ENCODE measurements around the gene SAA2.
"Not testable (repeated sequence)": the region's sequence is repeated elsewhere in the genome, so short reads cannot be mapped to it uniquely, and the experiment has no call there.

SAA2 gene
- long read RNA-seq, donor 1, result 0 reads
- long read RNA-seq, donor 2, result 0 reads
- long read RNA-seq, donor 3, result 0 reads
- long read RNA-seq, donor 4, result 0 reads
- long read RNA-seq, donor 5, result 0 reads
- long read RNA-seq, donor 6, result 0 reads
- long read RNA-seq, donor 7, result 0 reads
- long read RNA-seq, donor 8, result 0 reads

- no peak for DNase-seq
Observed at GRCh38 chr11:18248561-18248960, at the start of gene SAA2. TSS of gene SAA2 (minus strand) at chr11:18248668. CDS start at chr11:18248011, 657 bp downstream.

- DNase-seq, result no peak
Observed at GRCh38 chr11:18295316-18295715, 46.8 kb upstream of the SAA2 start.

- DNase-seq, result no peak
Observed at GRCh38 chr11:18294862-18295261, 46.4 kb upstream of the SAA2 start.

GRCh38 chr11:18288911-18289310 lies 40.4 kb upstream of the SAA2 start:
- DNase-seq, result no peak

DNA sequence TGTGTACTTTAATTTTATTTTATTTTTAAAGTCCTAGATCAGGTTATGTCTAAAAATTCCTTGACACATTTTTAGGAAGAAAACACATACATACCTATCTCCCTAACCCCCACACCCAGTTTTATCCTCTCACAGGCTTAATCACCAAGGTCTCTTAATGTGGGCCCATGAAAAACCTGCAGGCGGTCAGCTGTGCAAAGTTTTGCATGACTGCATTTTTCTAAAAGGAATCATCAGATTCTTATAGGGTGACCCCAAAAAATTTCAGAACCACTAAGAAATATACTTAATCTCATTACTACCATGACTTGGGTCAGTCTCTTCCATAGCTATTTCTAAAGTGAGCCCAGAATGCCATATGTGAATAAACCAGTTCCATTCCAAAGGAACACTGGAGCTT lies 37.4 kb upstream of the SAA2 start:
- no peak for DNase-seq

GRCh38 chr11:18282626-18283025 lies 34.2 kb upstream of the SAA2 start:
- no peak for DNase-seq

DNA sequence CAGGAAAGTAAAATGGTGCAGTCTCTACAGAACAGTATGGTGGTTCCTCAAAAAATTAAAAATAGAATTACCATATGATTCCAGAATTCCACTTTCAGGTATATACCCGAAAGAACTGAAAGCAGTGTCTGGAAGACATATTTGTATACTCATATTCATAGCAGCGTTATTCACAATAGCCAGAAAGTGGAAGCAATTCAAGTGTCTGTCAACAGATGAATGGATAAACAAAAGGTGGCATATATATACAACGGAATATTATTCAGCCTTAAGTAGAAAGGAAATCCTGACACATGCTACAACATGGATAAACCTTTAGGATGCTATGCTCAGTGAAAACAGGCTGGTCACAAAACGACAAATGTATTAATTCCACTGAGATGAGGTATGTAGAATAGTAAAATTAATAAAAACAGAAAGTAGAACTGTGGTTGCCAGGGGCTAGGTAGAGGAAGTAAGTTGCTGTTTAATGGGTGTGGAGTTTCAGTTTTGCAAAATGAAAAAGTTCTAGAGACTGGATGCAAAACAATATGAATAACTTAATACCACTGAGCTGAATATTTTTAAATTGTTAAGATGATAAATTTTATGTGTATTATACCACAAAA lies 32.1 kb upstream of the SAA2 start:
- DNase-seq, result no peak

DNA sequence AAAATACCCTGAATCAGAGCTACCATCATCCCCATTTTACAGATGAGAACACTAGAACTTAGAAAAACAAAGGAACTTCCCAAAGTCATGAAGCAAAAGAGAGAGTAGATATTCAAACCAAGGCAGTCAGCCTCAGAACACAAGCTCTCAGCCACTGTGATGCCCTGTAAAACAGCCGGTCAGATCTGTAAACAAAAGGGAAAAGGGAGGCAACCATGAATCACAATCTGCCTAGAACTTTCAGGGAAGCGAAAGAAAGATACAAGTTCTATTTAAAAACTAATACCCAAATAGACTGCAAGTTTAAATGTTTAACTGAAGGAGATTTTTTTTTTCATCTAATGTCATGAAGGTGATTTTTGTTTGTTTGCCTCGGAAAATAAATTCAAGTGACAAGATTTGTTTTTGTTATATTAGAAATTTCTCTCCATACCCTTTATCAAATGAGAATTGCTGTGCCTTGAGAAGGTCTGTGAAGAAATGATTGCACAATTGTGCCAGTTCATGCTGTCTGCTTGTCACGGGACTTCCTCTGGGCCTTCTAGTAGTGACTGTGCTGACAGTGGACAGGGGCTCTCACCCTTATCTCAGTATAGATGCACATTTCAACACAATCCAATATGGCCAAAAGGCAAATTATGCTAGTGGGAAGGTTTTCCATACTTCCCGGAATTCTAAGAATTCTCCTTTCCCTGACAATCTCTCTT lies 29.2 kb upstream of the SAA2 start:
- DNase-seq, result no peak

GRCh38 chr11:18271206-18271605 lies 22.7 kb upstream of the SAA2 start:
- no peak for DNase-seq

DNA sequence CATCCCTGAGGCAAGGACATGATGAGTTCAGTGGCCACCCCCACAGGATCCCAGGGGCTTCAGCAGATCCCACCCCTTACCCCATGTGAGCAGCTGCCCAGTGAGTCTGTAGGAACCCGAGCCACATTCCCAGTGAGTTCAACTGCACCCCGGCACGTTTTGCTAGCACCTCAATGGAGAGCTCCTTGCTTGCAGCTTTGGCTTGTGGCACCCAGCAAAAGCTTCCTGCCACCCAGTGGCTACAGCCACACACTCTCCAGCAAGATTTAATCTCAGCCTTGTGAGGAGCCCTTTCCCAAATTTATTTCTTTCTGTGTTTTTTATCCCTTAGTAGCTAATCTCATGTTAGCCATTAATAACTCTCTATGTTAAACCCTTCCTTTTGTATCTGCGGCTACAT lies 21.6 kb upstream of the SAA2 start:
- no peak for DNase-seq

- DNase-seq, result not testable (repeated sequence)
Observed at GRCh38 chr11:18269252-18269651, 20.8 kb upstream of the SAA2 start.

GRCh38 chr11:18267335-18268133 lies 19.1 kb upstream of the SAA2 start:
- not testable (repeated sequence) for DNase-seq

DNA sequence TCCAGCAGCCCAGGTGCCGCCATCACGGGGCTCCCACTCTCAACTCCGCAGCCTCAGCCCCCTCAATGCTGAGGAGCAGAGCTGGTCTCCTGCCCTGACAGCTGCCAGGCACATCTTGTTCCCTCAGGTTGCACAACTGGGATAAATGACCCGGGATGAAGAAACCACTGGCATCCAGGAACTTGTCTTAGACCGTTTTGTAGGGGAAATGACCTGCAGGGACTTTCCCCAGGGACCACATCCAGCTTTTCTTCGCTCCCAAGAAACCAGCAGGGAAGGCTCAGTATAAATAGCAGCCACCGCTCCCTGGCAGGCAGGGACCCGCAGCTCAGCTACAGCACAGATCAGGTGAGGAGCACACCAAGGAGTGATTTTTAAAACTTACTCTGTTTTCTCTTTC lies 17.5 kb upstream of the SAA2 start, which contains the start of gene SAA1:
SAA1 (plus strand) TSS at position 316 of the 400 bp plus-strand sequence. CDS start 624 bp downstream, outside the sequence.
- no peak for DNase-seq

- no peak for DNase-seq
Observed at GRCh38 chr11:18264677-18265555, 16.4 kb upstream of the SAA2 start.

GRCh38 chr11:18264035-18264434 lies 15.6 kb upstream of the SAA2 start:
- no peak for DNase-seq

DNA sequence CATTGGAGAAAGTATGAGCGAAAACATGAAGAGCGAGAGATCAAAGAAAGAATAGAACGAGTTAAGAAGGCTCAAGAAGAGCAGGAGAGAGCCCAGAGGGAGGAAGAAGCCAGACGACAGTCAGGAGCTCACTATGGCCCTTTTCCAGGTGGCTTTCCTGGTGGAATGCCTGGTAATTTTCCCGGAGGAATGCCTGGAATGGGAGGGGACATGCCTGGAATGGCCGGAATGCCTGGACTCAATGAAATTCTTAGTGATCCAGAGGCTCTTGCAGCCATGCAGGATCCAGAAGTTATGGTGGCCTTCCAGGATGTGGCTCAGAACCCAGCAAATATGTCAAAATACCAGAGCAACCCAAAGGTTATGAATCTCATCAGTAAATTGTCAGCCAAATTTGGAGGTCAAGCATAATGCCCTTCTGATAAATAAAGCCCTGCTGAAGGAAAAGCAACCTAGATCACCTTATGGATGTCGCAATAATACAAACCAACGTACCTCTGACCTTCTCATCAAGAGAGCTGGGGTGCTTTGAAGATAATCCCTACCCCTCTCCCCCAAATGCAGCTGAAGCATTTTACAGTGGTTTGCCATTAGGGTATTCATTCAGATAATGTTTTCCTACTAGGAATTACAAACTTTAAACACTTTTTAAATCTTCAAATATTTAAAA lies 14.3 kb upstream of the SAA2 start:
- DNase-seq, result not testable (repeated sequence)

- no peak for DNase-seq
Observed at GRCh38 chr11:18261721-18262120, 13.3 kb upstream of the SAA2 start.

DNA sequence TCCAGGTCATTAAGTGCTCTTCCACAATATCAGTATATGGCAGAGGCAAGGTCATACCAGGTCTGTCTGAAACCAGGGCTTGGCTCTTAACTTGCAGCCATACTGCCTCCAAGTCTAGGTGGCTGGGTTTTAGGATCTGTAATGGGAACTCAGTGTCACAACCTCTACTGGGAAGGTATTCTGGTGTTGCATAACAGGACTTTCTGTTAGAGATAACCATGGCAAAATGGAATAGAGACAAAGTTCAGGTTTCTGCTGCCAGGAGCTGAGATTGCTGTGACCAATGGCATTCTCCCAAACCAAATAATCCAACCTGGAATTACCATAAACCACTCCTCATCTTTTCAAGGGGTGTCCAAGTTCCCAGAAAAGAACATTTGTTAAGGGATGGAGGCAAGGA lies 10.8 kb upstream of the SAA2 start:
- DNase-seq, result no peak

DNA sequence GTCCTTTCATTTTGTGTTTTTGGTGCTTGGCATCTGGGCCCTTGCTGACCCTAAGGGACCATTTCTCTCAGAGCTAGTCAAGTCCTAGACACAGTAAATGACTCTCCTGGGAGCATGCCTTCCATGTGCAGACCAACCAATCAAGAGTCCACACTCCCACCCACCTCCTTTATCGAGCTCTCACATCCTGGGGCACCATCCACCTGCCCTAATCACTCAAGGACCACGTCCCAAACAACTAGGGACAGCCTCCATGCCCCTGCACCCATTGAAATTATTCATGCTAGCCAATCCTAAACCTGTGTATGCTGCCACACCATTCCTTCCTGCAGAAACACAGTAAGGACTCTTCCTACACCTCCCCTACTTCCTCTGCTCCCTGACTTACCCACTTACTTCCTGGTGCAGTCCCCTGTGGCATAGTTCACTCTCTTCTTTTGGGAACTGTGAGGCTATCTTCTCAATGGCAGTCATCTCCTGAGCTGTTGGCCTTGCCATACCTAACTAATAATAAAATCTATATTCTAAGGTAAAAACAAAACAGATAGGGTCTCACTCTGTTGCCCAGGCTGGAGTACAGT lies 6.4 kb upstream of the SAA2 start:
- no peak for DNase-seq

DNA sequence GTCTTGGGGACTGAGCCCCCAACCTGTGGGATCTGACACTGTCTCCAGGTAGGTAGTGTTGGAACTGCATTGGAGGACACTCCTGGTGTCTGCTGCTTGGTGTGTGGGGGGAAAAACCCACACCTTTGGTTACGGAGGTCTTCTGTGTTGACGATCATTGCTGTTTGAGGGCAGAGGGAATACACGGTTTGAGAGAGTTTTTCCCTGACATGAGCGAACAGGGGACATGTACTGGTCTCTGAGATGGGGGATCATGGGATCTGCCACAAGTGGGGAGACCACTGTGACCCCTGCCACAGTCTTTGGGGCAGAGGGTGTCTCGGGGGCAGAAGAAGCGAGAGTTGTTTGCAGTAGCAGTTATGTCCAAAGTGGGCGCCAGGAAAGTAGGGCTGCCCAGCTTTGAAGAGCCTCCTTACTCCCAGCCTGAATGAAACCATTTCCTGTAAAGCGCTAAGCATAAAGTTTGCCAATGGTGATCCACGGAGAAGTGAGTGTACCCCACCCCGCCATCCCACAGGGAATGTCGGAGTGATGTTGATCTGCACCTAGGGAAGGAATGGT lies 5.4 kb upstream of the SAA2 start:
- DNase-seq, result no peak

GRCh38 chr11:18253233-18253632 lies 4.8 kb upstream of the SAA2 start:
- no peak for DNase-seq

Data from right kidney (tissue), 9 donors.